Stimulated activated CD4-positive, alpha-beta T cell treated with anti-CD3 and anti-CD28 coated beads, TNF-alpha, amount 100 ng/mL, for 24 hours (primary cell): ENCODE results near the gene CNTNAP3B.
"Not testable (repeated sequence)": the region's sequence is repeated elsewhere in the genome, so short reads cannot be mapped to it uniquely, and the experiment has no call there.

Source experiments
- DNase-seq, 3 experiments: peaks; one replicate each; pipeline ENCODE4 v3.0.0-alpha.2; 2020; ENCODE audit warnings: low read depth in 3 of 3

Gene CNTNAP3B

GRCh38 chr9:41977965-41978600, 151.1 kb downstream of the CNTNAP3B start:
- DNase-seq: not testable (repeated sequence)

- not testable (repeated sequence) for DNase-seq
Observed at GRCh38 chr9:41974906-41975305, 154.3 kb downstream of the CNTNAP3B start.

- not testable (repeated sequence) for DNase-seq
Observed at GRCh38 chr9:41953007-41953406, 176.2 kb downstream of the CNTNAP3B start.

GRCh38 chr9:41941738-41942137, 187.5 kb downstream of the CNTNAP3B start:
- not testable (repeated sequence) for DNase-seq

GRCh38 chr9:41938143-41938542, 191.1 kb downstream of the CNTNAP3B start:
- DNase-seq: not testable (repeated sequence)

- DNase-seq: not testable (repeated sequence)
Observed at GRCh38 chr9:41935727-41936126, 193.5 kb downstream of the CNTNAP3B start.

GRCh38 chr9:41929172-41929571, 200.1 kb downstream of the CNTNAP3B start:
- DNase-seq: not testable (repeated sequence)

- not testable (repeated sequence) for DNase-seq
Observed at GRCh38 chr9:41917374-41917773, 211.9 kb downstream of the CNTNAP3B start.

GRCh38 chr9:41905488-41905887, 223.7 kb downstream of the CNTNAP3B start:
- not testable (repeated sequence) for DNase-seq

GRCh38 chr9:41902762-41903161, 226.5 kb downstream of the CNTNAP3B start:
- DNase-seq: not testable (repeated sequence)

GRCh38 chr9:41898720-41899343, 230.4 kb downstream of the CNTNAP3B start:
- DNase-seq: not testable (repeated sequence)

- DNase-seq: not testable (repeated sequence)
Observed at GRCh38 chr9:41874557-41874956, 254.7 kb downstream of the CNTNAP3B start.

- DNase-seq: not testable (repeated sequence)
Observed at GRCh38 chr9:41855422-41855821, 273.8 kb downstream of the CNTNAP3B start.

- DNase-seq: not testable (repeated sequence)
Observed at GRCh38 chr9:41851848-41852740, 277.1 kb downstream of the CNTNAP3B start.

GRCh38 chr9:41847829-41848228, 281.4 kb downstream of the CNTNAP3B start:
- not testable (repeated sequence) for DNase-seq
